Glutamatergic neuron (in vitro differentiated cells): Measurements from ENCODE around the gene EPN3. TPM values are rescaled to one million over a fixed set of nuclear protein-coding genes. Genes with fewer than 3 reads are reported as not detected.
A peak's percentile ranks its signal among the peaks of the same experiment; 100 is the strongest.

ENCODE experiments used
- DNase-seq: peaks from one replicate; pipeline ENCODE4 v3.0.0; 2022
- H3K27ac Mint-ChIP-seq: one replicate; pipeline ENCODE4 v1.8.0; 2020; ENCODE audit warnings: mild to moderate bottlenecking, mixed read lengths, inconsistent platforms; ENCODE audit not compliant: unreplicated experiment
- H3K27me3 Mint-ChIP-seq: one replicate; pipeline ENCODE4 v1.8.0; 2020; ENCODE audit warnings: mild to moderate bottlenecking, moderate library complexity, mixed read lengths, inconsistent platforms; ENCODE audit not compliant: unreplicated experiment
- H3K36me3 Mint-ChIP-seq: one replicate; pipeline ENCODE4 v1.8.0; 2020; ENCODE audit warnings: mild to moderate bottlenecking, mixed read lengths, inconsistent platforms; ENCODE audit not compliant: unreplicated experiment
- H3K4me1 Mint-ChIP-seq: one replicate; pipeline ENCODE4 v1.8.0; 2020; ENCODE audit warnings: mild to moderate bottlenecking, low read depth, mixed read lengths, inconsistent platforms; ENCODE audit not compliant: unreplicated experiment
- H3K4me3 Mint-ChIP-seq: one replicate; pipeline ENCODE4 v1.8.0; 2020; ENCODE audit warnings: mild to moderate bottlenecking, mixed read lengths, inconsistent platforms; ENCODE audit not compliant: unreplicated experiment
- H3K9me3 Mint-ChIP-seq: one replicate; pipeline ENCODE4 v1.8.0; 2020; ENCODE audit warnings: mild to moderate bottlenecking, moderate library complexity, mixed read lengths, inconsistent platforms; ENCODE audit not compliant: unreplicated experiment
- CTCF ChIP-seq: fragments of 200-600 bp; sonication (generic); IDR thresholded peaks from one replicate; pipeline ENCODE4 v1.5.0; 2021; ENCODE audit not compliant: partially characterized antibody, unreplicated experiment
- total RNA-seq: library from RNA; stranded (reverse); fragmentation: NEBNext Ultra II Directional; extraction: Animal tissue kit (Norgen Biotek cat#: 25700); gene quantifications from one replicate; pipeline ENCODE4 v1.2.1, GENCODE V29; 2021; ENCODE audit not compliant: unreplicated experiment

The EPN3 gene
- total RNA-seq, 1 donor from 2014 or later = 0.12 TPM

- Mint-ChIP-seq H3K4me3 (no peak overlapping the region), H3K4me1 (peaks cover 16% of the 10 kb centered on the region), H3K27me3 (peaks cover 12% of the 10 kb centered on the region), H3K27ac (peak overlapping the region; percentile 64), H3K36me3 (peaks cover 4% of the 10 kb centered on the region), H3K9me3 (peaks cover 9% of the 10 kb centered on the region)
- TF ChIP-seq CTCF = no peak
- no peak for DNase-seq
These were observed 7.4 kb downstream of the EPN3 start for GRCh38 chr17:50539762-50540559.

GRCh38 chr17:50540560-50541401, 8.2 kb downstream of the EPN3 start:
- no peak overlapping the region for H3K27ac Mint-ChIP-seq
- H3K4me1 Mint-ChIP-seq = peaks cover 16% of the 10 kb centered on the region
- peaks cover 14% of the 10 kb centered on the region for H3K27me3 Mint-ChIP-seq
- H3K36me3 Mint-ChIP-seq = no peaks in the 10 kb centered on the region
- no peak for TF ChIP-seq CTCF
- DNase-seq = no peak
- no peak overlapping the region for H3K4me3 Mint-ChIP-seq
- peaks cover 9% of the 10 kb centered on the region for H3K9me3 Mint-ChIP-seq

- Mint-ChIP-seq H3K27ac (no peak overlapping the region), H3K4me3 (peak overlapping the region; percentile 81), H3K9me3 (peaks cover 9% of the 10 kb centered on the region), H3K27me3 (peaks cover 16% of the 10 kb centered on the region), H3K4me1 (peaks cover 16% of the 10 kb centered on the region), H3K36me3 (no peaks in the 10 kb centered on the region)
- TF ChIP-seq CTCF = no peak
- no peak for DNase-seq
These were observed 8.8 kb downstream of the EPN3 start for GRCh38 chr17:50541402-50541715.

GRCh38 chr17:50541716-50542688, 9.5 kb downstream of the EPN3 start:
- Mint-ChIP-seq H3K36me3 (no peaks in the 10 kb centered on the region), H3K27me3 (peaks cover 20% of the 10 kb centered on the region), H3K4me1 (peaks cover 16% of the 10 kb centered on the region), H3K4me3 (peak overlapping the region; percentile 89), H3K27ac (peak overlapping the region; percentile 86), H3K9me3 (peaks cover 8% of the 10 kb centered on the region)
- DNase-seq = peak; percentile 92
- TF ChIP-seq CTCF = no peak
